Activated naive CD4-positive, alpha-beta T cell (primary cell): ENCODE results near the gene ENGASE.

ENCODE experiments used
- DNase-seq, 4 experiments: peaks; one replicate each; lab custom pipeline; 2025; lab: John Stamatoyannopoulos, UW

ENGASE gene

DNA sequence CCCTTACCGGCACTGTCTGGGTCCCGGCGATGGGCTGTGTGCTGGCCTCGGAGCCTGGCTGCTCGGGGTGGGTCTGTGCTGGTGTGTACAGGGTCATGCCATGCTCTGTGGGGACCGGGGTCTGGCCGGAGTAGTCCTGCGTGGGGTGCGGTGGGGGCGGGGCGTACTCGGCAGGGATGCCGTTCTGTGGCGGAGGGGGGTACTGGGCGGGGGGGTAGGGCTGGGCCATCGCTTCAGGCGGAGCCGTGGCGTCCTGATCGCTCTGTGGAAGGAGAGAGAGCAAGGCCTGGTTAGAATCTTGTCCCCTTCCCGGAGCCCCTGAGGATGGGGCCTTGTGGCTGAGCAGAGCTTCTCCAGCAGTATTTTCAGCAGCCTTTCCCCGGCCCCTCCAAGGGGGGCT is 40.9 kb downstream of the ENGASE start:
- no peak for DNase-seq

DNA sequence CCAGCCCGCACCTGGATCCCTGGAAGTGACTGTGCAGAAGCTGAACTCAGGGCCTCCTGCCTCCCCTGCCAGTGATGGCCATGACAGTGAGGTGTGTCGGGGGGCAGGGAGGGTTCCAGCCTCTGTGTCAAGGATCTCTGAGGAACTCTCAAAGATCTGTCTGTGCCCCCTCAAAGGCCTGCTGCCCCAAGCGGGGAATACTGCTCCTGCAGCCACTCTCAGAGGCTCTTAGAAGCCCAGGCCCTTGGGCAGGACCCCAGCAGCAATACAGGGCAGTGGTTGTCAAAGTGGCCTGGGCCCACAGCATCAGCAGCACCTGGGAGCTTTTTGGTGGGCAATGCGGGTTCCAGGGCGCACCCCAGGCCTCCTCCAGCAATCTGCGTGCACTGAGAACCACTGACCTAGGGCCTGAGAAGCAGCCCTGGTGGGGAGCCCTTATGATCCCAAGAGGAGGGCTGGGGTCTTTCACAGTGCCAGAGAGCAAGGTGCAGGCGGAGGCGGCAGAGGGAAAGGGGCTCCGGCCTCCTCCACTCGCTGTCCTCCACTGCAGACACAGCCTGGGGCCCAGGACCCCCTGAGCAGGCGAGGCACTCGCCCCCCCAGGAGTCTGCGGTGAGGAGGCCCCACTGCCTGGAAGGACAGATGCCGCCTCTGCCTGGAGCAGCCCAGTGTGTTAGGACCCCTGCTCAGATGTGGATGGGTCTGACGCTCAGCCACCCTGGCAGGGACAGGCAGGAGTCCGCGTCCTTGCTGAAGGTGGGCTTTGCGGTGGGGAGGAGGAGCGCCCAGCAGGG is 42.1 kb downstream of the ENGASE start:
- no peak for DNase-seq

DNA sequence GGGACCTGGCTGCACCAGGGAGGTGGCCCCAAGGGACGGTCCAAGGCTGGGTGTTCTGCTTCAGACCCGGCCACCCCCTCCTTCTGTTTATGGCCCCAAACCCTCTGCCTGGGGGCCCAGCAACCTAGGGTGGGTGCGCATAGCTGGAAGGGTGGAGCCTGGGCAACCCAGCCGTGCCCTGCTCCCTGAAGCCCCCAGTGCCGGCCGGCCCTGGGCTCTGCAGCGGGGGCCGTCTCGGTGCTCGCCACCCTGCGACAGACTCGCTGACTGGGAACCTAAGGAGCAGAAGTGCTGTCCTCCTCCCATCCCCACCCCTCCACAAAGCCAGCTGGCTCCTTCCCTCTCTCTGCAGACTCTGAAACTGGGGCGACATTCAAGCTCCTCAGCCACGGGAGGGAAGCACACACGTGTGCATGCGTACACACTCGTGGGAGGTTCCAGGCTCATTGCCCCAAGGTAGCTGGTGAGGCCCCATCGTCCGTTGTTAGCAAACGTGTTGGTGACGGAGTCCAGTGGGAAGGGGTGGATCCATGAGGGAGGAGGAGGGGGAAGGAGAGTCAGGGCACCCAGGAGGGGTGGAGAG is 43.4 kb downstream of the ENGASE start:
- no peak for DNase-seq

DNA sequence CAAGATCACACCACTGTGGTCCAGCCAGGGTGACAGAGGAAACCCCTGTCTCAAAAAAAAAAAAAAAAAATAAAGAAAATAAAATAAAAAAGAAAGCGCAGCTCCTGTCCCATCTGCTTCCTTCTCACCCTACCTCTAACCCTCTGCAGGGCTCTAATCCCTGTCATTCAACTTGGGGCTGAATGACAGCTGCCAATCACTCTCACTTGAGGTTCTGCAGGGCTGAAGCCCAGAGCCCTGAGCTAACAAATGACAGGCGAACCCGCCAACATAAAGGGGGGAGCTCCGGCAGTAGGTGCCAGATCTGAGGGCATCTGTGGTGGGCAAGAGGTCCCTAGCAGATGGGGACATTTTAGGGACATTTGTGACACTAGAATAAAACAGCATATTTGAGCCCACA is 44.3 kb downstream of the ENGASE start:
- no peak for DNase-seq

DNA sequence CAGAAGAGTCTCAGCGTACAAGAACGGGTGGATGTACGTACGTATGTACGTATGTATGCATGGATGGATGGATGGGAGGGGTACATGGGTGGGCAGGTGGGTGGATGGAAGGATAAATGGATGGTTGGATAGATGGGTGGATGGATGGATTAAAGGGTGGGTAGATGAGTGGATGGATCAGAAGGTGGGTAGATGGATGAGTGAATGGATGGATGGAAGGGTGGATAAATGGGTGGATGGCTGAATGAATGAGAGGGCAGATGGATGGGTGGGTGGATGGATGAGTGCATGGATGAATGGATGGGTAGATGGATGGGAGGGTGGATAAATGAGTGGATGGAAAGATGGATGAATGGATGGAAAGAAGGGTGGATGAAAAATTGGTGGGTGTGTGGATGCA is 45.6 kb downstream of the ENGASE start:
- DNase-seq: no peak

DNA sequence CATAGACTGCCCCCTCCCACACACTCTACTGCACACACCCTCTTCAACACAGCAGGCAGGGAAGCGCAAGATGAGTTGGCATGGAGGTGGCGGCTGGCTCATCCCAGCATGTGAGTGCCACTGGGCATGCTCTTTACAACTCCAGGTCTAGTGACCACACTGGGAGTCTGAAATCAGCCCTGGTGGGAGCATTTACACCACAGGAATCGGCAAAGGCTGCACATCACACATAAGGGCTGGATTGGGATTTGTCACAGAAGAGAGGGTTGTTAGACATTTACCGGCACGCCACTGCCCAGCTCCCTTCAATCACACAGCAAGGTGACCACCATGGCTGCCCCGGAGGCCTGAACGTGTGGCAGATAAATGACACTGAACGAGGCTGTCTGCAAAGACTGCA is 49.4 kb downstream of the ENGASE start:
- DNase-seq: no peak

DNA sequence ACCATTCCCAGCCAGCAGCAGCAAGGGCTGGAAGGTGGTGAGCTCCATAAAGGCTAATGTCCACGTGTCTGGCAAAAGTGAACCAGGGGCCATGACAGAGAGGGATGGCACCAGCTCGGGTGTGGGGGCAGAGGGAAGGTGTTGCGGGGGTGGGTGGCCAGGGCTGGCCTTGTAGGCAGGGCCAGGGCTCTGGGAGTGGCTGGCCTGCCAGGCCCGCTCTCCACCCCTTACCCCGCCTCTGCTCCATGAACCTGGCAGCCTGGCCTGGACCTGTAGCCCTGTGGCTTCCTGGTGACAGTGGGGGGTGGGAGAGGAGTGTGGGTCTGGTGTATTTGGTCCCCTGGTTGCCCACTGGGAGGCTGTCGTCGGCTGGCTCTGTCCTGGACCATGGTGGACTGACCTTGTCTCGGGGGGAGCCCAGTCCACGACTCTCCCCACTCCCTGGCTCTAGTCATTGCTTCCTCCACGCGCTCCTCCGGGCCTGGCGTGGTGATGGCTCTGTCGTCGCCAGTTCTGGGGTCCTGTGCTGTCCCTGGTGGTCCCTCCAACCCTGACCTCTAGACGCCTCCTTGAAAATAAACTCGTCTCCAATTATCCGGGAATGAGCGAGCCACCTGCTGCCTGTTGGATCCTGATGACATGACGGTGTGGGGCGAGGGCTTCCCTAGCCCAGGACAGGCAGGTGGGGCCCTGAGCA is 50.0 kb downstream of the ENGASE start:
- no peak for DNase-seq

DNA sequence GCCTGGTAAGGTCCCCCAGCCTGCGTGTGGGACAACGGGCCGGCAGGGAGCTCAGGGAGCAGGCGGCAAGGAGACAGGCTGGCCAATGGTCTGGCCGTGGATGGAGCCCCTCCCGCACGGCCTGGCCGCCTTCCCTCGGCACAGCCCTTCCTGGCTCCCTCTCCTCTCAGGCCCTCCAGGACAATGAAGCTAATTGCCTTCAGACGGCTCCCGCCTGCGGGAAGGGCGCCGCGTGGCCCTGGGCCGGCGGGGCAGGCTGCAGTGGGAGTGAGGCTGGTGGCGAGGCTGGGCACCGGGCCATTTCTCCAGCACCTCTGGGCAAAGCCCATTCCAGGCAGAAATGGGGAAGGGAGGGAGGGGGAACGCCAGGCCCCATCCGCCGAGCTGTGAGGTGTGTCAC is 50.9 kb downstream of the ENGASE start:
- DNase-seq: no peak

DNA sequence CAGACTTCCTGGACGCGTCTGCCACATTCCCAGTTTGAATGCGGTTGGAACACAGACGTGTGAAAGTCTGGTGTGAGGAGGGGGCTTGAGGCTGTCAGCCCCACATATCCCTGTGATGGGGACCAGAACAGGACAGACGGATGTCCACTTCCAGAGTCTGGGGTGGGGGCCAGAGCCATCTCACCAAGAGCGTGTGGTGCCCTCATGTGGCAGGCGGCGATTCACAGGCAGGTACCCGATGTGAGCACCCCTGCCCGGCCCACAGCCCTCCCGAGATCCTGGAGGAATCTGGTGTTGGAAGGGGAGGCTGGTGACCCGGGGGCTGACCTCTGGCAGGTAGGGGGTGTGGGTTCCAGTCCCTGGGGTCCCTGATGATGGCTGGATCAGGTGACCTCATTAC is 51.5 kb downstream of the ENGASE start:
- DNase-seq: no peak

DNA sequence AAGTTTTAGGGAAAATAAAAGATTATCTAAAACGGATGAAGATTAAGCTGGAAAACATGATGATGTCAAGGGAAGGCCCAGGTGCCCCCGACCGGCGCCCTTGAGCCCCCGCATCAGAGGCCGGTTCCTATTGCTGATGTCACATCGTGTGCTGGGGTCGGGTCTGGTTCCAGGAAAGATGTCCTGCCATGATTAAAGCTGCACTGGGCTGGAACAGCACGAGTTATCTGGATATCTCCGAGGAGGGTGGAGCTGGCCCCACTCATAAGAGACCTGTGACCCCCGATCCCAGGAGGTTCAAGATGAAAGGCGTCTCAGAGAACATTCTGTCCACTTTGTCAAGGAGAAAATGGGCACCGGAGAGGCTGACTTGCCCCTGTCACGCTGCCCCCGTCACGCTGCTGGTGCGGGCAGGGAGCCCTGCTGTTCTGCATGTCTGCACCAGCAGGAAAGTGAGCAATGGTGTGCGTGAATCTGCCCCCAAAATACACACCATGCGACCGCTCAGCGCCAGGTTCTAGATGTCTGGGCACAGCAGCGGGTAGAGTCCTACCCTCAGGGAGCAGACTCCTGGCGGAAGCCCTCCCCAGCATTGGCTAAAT is 53.0 kb downstream of the ENGASE start:
- no peak for DNase-seq

DNA sequence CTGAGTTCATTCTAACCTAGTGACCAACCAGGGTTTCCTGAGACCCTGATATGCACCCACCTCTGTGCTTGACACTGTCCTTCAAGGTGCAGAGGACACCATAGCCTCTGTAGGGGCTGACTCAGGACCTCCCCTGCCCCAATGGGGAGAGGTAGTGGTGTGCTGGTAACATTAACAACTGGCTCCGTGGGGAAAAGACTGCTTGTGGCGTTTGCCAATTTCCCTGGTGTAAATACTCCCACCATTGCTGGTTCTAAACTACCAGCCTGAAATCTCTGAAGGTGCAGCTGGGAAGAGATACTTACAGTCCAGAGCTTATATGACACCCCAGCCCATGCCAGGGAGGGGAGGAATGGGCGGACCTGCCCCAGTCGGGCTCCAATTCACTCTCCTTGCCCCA is 54.9 kb downstream of the ENGASE start:
- no peak for DNase-seq

DNA sequence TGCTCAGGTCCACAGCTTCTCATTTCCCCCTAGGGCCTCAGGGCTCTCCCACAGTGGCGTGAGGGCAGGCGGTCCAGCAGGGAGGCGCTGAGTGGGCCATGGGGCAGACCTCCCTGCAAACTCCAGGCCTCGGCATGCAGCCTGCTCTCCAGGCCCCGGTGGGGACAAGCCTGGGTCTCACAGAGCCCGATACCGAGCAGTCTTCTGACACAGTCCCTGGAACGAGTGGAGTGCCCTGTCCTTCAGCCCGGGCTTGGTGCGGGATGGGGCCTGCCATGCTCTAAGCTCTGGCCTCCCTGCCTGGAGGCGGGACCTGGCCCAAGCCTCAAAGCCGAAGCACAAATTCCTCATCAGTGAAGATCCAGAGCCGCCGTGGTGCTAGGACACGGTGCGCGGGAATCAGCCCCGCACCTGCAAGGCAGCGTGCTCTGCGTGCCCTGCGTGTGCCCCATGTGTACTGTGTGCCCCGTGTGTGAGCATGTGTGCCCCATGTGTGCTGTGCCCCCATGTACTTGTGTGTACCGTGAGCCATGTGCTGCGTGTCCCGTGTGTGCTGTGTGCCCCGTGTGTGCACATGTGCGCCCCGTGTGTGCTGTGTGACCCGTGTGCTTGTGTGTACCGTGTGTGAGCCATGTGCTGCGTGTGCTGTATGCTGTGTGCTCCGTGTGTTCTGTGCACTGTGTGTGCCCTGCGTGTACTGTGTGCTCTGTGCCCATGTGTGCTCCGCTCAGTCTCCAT is 56.1 kb downstream of the ENGASE start:
- DNase-seq: no peak

DNA sequence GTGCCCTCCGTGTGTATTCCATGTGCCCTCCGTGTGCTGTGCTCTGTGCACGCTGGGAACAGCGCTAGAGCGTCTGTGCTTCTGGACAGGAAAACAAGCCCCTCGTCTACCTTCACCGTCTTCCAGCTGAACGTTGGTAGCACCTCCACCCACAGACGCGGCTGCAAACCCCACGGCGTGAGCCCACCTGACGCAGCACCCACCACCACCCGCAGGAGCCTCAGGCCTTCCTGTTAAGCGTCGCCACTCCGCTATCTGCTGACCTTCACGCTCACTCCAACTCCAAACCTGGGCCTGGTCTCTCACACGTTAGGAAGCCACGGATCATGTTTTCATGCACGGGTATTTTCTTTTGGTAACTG is 56.6 kb downstream of the ENGASE start:
- no peak for DNase-seq

DNA sequence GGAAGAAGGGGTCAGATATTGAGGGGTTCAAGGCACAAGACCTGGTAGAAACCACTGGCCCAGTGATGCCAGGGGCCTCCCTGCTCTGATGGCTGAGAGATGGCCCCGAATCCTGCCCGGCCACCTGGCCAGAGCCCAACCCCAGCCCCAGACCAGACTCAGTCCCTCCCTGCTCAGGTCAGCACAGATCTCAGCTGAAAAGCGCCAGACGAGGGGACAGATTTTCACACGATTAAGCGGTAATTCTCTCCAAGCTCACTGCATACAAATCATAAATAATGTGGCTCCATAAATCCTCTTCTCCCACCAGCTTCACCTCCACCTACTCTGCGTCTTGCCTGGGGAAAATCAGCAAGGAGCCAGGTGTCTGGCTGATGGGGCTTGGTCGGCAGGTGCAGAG is 57.1 kb downstream of the ENGASE start:
- DNase-seq: no peak

DNA sequence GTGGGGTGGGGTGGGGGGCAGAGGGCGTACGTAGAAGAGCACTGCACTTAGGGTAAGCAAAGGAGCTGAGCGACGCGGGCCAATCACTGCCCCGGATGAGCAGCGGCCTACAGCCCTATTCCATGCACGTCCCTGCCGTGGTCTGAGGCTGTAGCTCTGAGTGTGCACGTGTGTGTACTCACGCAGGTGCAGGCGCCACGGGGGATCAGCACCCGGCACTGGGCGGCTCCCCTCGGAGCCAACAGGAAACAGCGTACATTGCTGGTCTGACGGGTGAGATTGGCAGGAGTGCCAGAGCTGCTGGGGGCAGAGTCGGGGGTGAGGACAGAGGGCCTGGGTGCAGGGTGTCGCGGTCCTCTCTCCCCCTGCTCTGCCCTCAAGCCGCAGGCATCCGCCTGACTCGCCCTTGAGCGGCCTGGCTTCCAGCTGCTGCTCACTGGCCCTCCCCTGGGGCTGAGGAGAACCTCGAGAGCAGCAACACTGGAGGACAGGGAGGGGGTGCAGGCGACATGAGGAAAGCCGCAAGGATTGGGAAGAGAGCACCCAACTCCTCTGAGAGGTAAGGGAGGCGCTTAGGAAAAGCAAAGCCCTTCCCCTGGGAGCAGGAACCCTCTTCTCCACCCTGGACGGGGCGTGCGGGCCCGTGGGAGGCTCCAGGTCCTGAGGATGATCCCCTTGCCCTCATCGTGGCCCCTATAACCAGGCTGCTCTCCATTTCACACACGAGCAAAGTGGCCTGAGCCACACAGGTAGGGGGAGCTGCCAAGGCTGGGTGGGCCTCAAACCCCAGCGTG is 57.8 kb downstream of the ENGASE start:
- DNase-seq: no peak

DNA sequence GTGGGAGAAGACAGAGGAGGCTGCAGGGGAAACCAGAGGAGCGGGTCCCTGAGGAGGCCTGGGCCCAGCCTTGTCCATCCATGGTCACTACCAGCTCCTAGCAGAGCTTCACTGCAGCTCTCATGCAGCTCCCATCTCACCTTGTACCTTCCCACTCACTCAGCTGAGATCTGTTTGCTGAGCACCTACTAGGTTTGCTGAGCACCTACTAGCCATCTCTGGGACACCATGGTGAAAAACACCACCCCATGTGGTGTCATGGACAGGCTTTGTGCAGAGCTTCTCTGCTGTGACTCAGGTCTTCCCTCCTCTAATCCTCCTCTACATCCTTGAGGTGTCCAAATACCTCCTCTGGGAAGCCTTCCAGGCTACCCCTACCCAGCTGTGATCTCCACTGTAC is 58.6 kb downstream of the ENGASE start:
- no peak for DNase-seq

DNA sequence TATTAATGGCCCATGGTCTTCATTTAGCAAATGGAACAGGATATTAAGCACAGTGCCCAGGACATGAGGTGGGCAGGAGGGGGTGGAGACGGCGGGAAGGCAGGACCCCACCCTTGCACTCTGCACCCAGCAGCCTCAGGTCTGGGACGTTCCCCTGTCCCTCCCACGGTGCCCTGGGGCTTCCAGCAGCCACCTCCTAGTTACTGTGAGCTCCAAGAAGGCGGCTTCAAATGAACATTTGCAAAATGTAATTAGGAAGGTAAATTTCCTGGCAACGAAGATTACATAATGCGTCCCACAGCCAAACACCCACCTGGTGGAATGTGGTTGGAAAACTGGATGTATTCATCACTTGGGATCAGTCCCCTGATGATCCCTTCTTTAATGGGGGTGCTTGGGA is 59.4 kb downstream of the ENGASE start:
- no peak for DNase-seq

DNA sequence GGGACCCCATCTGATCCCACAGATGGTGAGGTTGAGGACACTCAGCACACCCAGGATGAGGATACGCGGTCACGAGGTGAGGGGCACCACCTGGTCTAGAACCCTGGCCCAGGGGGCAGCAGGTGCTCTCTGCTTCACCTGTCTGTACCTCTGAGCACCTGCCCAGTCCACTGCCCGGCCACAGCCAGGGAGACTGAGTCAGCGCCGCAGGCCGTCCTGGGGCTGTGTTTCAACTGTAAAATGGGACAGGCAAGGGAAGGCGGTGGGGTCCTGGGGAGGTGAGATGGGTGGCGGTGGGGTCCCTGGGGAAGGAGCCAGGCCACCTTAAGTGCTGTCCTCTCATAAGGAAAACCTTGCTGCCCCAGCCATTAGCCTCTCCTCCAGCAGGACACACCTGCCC is 60.4 kb downstream of the ENGASE start:
- DNase-seq: no peak

DNA sequence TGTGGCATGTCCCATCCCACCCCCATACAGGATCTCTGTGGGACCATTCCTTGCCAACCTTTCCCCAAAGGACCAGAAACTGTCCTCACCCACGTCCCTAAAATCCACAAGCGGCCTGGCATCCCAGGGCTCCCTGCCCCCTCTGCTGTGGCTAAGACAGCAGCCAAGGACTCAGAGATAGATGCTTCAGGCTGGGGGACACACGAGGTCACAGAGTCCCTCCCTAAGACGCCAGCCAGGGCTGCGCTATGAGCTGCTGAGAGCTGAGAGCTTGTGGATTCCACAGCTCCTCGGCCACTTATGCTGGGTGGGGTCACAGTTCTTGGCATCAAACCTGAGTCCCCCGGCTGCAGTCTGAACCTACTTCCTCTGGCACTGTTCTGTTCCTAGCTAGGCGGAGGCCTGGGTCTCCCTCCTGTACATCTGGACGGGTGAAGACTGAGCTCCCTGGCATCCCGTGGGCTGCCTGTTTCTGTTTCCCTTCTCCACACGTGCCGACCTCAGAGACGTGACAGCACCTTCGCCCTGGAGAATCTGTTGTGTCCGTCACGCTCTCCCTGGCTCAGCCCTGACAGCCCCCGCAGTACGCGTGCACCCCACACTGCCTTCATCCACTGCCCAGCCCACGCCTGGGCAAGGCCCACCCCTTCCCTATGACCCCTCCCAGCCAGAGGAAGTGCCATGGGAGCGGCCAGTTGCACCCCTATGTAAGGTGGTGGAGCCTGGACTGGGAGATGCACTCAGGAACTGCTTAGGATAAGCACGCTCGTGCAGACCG is 61.2 kb downstream of the ENGASE start:
- no peak for DNase-seq
